ENCODE data around the gene OR4L1. TPM values are rescaled to one million over a fixed set of nuclear protein-coding genes. Genes with fewer than 3 reads are reported as not detected.
"Not testable (repeated sequence)": the region's sequence is repeated elsewhere in the genome, so short reads cannot be mapped to it uniquely, and the experiment has no call there.

The OR4L1 gene, protein sequence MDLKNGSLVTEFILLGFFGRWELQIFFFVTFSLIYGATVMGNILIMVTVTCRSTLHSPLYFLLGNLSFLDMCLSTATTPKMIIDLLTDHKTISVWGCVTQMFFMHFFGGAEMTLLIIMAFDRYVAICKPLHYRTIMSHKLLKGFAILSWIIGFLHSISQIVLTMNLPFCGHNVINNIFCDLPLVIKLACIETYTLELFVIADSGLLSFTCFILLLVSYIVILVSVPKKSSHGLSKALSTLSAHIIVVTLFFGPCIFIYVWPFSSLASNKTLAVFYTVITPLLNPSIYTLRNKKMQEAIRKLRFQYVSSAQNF
- not detected for total RNA-seq

- no peak for DNase-seq
Measured at GRCh38 chr14:20059745-20060144, at the start of gene OR4L1. Gene OR4L1 (plus strand): TSS chr14:20060045. CDS start chr14:20060045, 0 bp downstream.

DNA sequence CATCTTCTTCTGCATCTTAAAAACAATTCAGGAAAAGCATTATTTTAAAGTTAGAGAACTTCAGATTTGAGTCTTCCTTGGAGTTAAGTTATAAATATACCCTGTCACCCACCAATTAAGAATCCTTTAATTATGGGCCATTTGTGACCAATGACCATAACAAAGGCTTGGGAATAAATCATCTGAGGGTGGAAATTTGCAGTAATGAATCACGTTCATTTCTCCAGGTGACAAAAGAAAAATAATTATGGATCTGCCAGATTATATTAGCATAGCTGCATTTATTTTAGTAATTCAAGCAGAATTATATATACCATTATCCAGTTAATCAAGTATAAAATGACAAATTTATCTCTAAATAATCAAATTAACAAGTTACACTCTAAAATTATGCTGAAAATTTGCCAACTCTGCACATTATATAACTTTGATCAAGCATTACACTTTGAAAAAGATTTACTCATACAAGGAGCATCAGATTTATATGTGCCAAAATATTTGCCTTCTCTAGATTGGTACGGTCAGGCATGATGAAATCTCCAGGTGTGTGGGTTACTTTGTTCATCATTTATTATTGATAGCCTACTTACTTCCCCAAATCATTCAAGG, 40.5 kb upstream of the OR4L1 start, which contains the start of gene OR4K14:
OR4K14 (minus strand) TSS at position 51 of the 609 bp plus-strand sequence. CDS start 4,114 bp downstream, outside the sequence.
- no peak for DNase-seq

GRCh38 chr14:20031058-20031457, 28.8 kb upstream of the OR4L1 start:
- no peak for DNase-seq

- no peak for DNase-seq
Measured at GRCh38 chr14:20035449-20035848, 24.4 kb upstream of the OR4L1 start.

DNA sequence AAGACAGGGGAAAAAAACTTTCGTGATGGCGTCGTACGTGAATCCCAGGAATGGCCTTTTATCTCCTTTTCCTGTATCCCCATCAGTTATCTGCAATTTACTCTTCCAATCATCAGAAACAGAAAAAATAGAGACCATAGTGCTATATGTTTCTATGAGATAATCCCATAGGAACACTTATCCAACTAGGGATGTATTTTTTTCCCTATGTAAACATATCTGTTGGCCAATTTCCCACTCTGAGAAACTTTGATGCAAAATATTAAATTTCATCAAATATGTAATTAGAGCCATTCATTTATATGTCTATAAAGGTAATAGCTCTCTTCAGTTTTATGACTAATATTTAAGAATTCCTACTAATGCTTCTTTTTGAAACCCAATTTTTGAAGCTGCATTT, 23.9 kb upstream of the OR4L1 start, which contains the start of gene OR4K13:
OR4K13 (minus strand) TSS at position 101 of the 400 bp plus-strand sequence. CDS start 1,280 bp downstream, outside the sequence.
- no peak for DNase-seq

DNA sequence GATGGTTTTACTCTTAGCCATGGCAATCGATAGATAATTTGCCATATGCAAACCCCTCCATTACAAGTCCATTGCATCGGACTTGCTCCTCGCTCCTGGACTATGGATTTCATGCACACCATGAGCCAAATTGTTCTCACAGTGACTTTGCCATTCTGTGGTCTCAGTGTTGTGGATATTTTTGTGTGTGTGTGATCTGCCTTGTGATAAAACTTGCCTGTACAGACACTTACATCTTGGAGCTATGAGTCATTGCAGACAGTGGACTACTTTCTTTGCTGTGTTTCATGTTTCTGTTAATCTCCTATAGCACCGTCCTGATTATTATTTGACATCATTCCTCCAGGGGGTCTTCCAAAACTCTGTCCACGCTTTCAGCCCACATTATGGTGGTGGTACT, 15.6 kb upstream of the OR4L1 start:
- DNase-seq: no peak

DNA sequence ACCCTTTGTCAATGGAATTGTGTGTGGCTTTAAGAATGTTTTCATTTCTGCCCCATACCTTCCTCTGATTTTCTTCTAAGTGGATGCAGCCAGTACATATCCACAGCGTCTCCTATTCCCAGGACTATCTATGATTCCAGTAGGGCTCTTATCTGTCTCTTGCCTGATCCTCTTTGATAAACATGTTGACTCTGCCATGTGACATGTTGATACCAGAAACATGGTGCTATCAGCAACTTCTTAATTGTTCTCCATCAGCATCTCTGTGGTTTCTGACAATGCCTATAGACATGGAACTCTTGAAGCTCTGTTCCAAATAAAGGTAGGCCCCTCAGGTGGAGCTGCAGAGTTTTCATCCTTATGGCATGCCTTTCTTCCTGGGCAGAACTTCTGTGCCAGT, 11.6 kb upstream of the OR4L1 start:
- DNase-seq: no peak

GRCh38 chr14:20092050-20092449, 32.2 kb downstream of the OR4L1 start:
- no peak for DNase-seq

DNA sequence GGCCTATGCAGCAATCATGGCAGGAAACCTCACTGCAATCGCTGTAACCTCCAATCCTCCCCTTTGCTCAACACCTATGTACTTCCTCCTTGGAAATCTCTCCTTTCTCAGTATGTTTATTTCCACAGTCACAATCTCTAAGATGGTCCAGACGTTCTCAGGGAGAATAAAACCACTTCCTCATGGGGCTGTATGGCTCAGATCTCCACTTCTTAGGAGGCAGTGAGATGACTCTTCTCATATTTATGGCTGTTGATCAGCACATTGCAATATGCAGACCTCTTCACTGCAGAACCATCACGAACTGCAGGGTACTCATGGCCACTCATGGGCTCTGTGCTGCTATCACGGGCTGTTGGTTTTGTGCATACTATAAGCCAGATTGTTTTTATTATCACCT, 33.6 kb downstream of the OR4L1 start:
- DNase-seq: no peak

DNA sequence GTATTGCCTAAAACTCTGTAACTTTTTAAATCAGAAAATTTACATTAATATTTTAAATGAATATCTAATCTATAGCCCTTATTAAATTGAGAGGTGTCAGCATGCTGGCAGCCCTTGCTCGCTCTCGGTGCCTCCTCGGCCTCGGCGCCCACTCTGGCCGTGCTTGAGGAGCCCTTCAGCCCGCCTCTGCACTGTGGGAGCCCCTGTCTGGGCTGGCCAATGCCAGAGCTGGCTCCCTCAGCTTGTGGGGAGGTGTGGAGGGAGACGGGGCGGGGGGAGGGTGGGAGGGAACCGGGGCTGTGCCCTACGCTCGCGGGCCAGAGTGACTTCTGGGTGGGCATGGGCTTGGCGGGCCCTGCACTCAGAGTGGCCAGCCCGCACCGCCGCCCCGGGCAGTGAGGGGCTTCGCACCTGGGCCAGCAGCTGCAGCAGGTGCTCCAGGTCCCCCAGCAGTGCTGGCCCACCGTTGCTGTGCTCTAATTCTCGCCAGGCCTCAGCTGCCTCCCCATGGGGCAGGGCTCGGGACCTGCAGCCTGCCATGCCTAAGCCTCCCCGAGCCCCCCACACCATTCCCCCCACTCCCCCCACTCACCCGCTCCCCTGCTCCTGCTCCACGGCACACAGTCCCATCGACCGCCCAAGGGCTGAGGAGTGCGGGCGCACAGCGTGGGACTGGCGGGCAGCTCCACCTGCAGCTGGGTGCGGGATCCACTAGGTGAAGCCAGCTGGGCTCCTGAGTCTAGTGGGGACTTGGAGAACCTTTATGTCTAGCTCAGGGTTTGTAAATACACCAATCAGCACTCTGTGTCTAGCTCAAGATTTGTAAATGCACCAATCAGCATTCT, 39.3 kb downstream of the OR4L1 start:
- DNase-seq: not testable (repeated sequence)

DNA sequence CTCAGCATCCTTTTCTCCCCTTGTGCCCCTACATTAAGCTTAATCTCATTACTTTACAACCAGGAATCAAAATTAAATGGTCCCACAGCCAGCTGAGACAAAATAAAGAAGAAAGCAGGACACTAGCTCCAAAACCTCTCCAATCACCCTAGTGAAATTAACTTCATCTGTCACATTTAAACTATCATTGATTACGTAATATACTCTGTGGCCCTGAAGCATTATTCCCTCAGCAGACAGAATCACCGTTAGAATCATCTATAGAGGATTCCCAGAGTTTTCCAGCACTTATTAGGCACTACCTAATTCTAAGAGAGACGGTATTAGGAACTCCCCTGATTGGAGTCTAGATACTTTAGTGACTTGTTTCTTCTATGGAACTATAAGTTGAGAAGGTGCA, 50.6 kb downstream of the OR4L1 start, which contains the start of gene OR4K17:
OR4K17 (plus strand) TSS at position 302 of the 400 bp plus-strand sequence. CDS start 6,761 bp downstream, outside the sequence.
- DNase-seq: no peak

Small RNA genes within 50 kb of the gene (small RNA-seq; reads per million reads assigned to genes)
- gene RNA5SP380: not detected

Other genes starting within 250 kb of the OR4L1 start
- gene OR4K2, start 184.9 kb upstream of the OR4L1 start, total RNA-seq: not detected
- not detected for gene OR4K5, start 139.4 kb upstream of the OR4L1 start, total RNA-seq
- gene OR4K1, start 129.1 kb upstream of the OR4L1 start, total RNA-seq: not detected
- gene OR4K15, start 84.5 kb upstream of the OR4L1 start, total RNA-seq: not detected
- not detected for gene OR4Q2, start 57.9 kb upstream of the OR4L1 start, total RNA-seq
- not detected for gene OR4K14, start 40.7 kb upstream of the OR4L1 start, total RNA-seq
- gene OR4K13, start 24.0 kb upstream of the OR4L1 start, total RNA-seq: not detected
- not detected for gene OR4K17, start 50.7 kb downstream of the OR4L1 start, total RNA-seq
- not detected for gene OR4N5, start 78.8 kb downstream of the OR4L1 start, total RNA-seq
- not detected for gene OR11G2, start 130.9 kb downstream of the OR4L1 start, total RNA-seq
- not detected for gene OR11H6, start 163.7 kb downstream of the OR4L1 start, total RNA-seq
- gene OR11H7, start 168.9 kb downstream of the OR4L1 start, total RNA-seq: not detected
- gene OR11H4, start 179.2 kb downstream of the OR4L1 start, total RNA-seq: not detected
- gene TTC5, start 245.9 kb downstream of the OR4L1 start, total RNA-seq: 41.3 TPM

All from occipital lobe (tissue), 3 donors.